ENCODE measurements around the gene IL4I1.

The IL4I1 gene

GRCh38 chr19:49877879-49878743 lies 18.6 kb downstream of the IL4I1 start:
- peak; percentile 95 for DNase-seq

DNA sequence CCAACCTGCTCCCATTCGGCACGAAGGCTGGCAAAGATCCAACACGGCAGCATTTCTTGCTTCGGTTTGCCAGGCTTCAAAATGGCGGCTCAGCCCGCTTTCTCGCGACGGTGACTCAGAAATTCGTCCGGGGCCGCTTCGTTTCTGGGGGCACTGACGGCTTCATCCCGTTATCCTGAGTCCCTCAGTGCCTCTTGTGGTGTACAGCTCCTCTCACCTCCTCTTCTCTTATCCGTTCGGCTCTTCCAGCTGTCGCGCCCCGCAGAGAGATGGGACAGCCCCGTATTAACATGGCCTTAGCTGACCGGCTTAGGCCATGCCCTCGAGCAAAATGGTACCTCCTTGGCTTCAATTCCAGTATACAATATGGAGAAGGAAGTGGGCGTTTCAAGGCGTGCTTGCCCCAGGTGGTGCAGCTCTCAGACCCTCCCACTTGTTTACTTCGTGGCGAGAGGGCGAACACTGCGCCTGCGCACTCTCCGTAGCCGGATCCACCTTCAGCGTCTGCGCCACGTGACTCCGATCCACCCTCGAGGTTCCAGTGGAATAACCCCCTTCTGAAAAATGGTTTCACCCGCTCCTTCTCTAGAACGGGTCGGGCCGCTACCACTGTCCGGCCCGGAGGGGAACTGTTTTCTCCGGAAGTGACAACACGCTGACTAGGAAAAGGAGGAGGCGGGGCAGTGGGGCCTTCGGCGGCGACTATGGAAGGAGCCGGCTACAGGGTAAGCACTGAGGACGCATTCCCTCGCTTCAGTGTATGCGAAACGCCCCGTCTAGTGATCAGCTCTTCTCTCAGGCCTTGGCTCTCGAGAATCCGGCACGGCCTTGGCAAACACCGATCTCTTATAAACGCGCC lies 19.4 kb downstream of the IL4I1 start, which contains the start of the genes AKT1S1 and TBC1D17:
TSS of gene AKT1S1 (minus strand) at position 336 of the 859 bp plus-strand sequence. CDS start 4,060 bp downstream, outside the sequence.
TSS of gene TBC1D17 (plus strand) at position 683 of the 859 bp plus-strand sequence. CDS start at position 705, 22 bp downstream.
- peak; percentile 96 for DNase-seq

DNA sequence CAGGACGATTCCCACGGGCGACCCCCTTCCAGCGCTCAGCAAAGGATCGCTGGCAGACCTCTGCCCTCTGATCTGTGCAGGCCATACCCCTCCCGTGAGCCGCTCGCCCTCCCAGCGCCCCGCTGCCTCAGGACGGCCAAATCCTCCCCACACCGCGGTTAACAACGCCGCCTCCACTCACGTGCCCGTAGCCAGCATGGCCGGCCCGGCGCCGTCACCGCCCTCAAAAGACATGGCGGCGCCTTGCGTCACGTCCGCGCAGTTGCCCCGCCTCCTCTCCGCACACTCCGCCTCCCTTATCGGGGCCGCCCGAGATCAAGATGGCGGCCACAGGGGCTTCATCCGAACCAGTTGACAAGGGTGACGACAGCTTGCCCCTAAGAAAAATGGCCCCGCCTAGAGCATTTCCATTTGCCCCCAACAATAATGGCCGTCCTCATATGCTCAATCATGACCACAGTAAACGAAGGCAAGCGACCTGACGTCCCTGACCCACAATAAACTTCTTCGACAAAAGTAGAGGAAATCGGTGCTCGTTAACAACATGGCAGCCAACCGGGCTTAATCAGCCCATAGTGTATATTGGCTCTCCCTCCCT lies 20.2 kb downstream of the IL4I1 start:
- DNase-seq = no peak

- DNase-seq = no peak
Measured at GRCh38 chr19:49875857-49876421, 20.7 kb downstream of the IL4I1 start.

DNA sequence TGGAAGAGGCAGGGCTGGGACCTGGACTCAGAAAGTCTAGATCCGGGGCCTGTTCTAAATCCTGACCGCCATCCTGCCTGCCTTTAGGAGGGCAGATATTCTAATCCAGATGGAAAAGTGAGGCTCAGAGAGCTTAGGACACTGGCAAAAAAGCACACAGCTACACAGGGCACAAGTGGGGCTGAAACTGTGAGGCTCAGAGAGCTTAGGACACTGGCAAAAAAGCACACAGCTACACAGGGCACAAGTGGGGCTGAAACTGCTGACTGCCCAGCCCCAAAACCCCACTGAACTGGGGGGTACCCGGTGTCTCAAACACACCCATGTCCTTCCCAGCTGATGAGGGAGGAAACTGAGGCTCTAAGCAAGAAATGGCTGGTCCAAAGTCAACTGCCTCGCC lies 21.5 kb downstream of the IL4I1 start:
- no peak for DNase-seq

- DNase-seq = no peak
Measured at GRCh38 chr19:49874503-49875157, 22.1 kb downstream of the IL4I1 start.

- DNase-seq = no peak
Measured at GRCh38 chr19:49873834-49874233, 22.9 kb downstream of the IL4I1 start.

DNA sequence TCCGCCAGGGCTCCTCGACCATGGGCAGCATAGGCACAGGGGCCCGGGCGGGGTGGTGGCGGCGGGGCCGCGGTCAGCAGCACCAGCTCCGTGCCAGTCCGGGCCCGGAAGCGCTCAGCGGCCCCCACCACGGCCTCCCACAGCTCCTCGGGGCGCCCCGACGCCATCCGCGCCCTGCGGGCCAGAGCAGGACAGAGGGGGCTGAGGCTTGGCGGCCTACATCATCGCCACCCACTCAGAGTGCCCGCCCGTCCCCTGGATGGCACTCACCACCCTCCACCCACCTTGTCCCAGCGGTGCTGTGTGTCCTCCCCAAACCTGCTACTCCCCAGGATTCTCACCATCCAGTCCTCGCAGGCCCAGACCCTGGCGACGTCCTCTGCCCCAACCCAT lies 23.6 kb downstream of the IL4I1 start:
- no peak for DNase-seq

- DNase-seq = no peak
Measured at GRCh38 chr19:49872245-49873128, 24.2 kb downstream of the IL4I1 start.

DNA sequence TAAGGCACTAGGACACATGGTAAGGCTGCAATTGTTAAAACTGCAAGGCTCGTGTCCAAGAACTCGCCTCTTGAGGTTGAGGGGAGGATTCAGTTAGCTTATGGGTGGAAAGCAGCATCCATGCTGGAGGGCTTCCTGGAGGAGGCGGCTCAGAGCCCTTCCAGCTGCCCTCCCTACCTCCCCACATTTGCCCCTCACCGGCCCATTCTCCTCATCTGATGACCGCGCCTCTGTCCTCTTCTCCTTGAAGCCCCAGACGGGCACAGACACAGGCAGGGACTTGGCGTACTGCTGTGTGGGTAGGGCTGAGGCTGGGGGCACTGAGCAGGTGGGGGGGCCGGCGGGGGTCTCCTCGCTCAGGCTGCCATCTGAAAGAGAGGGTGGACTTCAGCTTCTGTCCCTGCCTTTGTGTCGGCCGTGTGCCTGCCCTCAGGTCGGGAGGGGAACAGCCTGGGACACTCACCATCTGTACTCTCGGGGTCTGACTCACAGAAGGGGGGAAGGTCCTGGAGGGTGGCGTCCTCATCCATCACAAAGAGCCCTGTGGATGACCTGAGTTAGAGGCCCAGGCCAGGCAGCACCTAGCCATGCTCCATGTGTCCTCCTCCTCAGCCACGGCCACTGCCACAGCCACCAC lies 25.2 kb downstream of the IL4I1 start:
- no peak for DNase-seq

DNA sequence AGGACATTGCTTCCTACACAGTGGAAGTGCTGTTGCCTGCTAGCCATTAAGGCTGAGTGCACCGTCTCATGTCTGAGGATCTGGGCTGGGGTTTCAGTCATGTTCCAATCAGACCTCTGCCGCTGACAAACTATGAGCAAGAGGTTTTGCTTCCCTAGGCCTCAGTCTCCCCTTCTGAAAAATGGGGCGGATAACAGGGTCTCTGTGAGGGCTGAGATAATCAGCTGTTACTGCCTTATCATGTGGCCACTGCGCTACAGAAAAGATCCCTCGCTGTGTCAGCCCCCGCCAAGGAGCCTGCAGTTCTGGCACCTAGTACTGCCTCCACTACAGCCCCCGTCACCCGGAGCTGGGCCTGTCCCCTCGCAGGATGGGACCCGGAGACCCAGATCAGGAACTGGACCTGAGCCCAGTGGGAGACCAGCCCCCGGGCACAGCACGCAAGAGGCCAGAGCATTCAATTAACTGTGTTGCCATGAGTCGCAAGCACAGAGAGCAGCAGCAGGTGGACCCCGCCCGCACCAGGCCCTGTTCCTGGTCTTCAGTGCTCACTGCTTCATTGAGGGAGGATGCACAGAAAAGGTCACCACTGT lies 26.3 kb downstream of the IL4I1 start:
- DNase-seq = no peak

DNA sequence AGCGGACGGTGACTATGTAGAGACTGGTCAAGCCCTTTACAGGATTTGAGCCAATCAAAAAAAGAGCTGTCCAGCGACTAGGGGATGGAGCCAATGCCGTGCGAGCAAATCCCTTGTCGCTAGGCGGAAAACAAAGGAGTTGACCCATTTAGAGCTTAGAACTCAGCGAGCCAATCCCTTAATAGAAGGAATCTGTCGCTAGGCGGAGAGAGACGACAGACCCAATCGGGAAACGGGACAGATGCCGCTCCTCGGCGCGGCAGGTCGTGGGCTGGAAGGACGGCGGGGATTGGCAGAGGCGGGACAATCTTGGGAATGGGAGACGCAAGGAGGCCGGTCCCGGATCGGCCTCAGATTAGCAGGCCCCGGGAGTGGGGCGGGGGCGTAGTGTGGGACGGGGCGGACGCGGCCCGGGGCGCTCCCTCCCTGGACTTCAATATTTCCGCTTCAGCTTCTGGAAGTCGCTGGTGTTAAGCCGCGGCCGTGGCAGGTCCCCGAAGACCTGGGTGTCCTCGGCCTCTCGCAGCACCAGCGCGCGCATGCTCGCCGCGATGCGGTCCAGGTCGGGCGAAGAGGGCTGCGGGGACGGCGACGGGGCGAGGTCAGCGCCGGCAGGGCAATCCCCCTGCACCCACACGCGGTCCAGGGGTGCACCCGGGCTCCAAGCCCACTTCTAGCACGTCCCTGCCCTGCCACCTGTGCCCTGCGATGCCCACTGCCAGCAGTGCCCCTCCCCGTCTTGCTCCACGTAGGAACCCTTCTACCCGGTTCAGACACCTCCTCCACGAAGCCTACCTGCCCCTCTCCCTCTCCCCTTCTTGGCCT lies 27.0 kb downstream of the IL4I1 start:
- DNase-seq = peak; percentile 70

DNA sequence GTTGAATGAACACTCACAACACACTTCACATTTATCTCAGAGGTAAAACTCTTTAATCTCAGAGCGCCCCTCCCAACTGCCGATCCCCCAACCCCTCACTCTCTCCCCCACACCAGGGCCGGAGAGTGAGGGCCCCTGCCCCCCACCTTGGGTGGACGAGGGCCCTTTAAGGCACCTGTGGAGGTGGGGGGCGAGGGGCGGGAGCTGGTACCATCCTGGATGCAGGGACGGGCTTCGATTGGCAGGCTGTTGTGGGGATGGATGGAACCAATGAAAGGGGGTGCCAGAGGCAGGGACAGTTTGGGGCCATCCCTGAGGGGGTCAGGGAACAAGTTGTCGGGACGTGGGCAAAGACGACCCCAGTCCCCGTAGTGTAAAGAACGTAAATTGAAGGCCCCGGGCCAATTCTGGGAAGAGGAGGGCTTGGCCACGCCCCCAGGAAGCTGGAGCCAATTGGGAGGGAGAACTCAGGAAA lies 27.6 kb downstream of the IL4I1 start:
- DNase-seq = no peak

DNA sequence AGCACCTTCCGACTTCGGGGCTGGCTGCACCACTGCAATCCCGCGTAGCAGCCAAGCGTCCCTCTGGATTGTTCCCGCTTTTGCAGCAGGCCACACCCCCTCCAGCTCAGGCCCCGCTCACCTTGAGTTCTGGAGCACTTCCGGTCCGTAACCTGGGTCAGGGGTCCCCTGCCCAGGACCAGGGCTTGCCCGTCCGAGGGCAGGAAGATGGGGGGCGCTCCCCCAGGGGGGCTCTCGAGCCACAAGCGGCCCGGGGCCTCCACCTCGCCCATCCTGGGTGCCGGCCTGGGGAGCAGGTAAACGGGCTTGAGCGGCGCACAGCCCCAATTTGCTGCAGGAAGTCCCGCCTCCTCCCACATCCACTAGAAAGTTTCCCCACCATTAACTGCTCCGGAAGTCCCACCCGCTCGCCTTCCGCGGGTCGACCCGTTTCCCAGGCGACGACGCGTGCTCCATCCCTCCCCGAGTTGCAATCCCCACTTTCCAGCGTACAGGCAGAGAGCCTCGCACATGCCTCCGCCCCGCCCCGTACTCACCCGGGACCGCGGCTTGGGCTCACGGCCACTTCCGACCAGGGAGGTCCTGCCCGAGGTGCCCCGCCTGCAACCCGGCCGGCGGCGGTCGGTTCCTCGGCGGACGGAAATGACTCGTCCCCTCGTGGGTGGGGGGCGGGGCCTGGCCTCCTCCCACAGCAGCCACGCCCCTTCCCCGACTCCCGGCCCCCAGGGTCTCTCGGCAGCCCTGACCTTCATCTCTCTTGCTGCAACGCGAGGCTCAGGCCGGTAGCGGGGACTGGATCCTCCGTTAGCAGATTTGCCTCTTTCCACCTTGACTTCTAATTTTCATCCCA lies 29.5 kb downstream of the IL4I1 start, which contains the start of gene PNKP:
TSS of gene PNKP (minus strand) at position 644 of the 850 bp plus-strand sequence. CDS start at position 272, 372 bp downstream.
- DNase-seq = peak; percentile 80

DNA sequence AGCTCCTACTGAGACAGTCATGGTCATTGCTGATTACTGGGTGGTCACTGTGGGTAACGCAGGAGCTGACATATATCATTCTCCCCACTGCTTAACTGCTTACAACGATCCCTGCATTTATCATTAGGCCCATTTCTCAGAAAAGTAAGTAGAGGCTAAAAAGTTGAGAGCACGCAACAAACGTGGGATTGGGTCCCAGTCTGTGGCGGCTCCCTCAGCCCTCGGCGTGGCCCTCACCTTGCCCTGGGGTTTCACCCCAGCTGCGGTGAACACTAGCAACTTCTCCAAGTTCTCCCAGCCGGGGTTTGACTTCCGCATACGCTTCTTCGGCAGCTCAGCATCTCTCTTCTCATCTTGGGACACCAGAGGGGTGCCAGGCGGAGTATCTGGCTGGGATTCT lies 31.8 kb downstream of the IL4I1 start:
- no peak for DNase-seq

DNA sequence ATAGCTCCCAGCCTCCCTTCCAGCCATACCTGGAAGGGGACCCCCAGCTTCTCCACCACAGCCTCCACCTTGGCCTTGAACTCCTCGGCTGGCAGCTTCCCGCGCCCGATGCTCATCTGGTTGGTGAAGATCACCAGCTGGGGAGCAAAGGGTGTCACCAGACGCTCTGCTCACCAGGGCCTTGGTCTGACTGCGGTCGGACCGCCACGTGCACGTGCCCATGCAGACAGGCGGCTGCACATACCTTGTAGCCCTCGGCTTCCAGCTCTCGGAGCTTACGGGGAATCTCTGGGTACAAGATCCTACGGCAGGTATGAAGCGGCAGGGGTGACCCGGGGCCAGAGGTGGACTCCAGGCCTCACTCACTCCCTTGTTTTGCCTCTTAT lies 32.8 kb downstream of the IL4I1 start:
- DNase-seq = no peak

DNA sequence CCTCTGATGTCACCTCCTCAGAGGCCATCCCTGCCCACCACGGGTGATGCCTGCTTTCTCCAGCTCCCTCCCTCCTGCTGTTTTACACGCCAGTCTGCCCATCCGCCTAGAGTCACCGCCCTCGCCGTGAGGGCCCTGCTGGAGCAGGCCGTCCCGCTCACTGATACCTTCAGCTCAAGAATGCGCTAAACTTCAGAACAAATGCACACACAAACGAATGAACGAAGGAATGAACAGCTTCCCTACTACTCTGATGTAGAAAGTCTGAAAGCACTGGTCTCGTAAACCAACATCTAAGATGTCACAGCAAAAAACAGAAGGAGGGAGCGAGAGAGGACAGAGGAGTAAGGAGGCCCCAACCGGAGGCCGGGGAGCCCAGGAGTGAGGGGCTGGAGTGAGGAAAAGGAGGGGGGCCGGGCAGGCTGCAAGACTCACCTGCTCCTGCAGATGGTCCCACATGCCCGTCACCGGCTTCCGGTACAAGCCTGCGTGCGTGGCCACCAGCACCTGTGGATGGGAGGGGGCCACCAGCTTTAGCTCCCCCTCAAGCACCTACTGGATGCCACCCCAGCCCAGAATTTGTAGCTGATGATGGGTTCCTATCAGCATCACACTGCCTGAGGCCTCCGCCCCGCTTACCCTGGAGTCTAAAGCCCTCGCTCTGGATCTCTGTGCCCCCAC lies 33.3 kb downstream of the IL4I1 start:
- no peak for DNase-seq
